Measurements from ENCODE around the gene LIFR. TPM values are rescaled to one million over a fixed set of nuclear protein-coding genes. Genes with fewer than 3 reads are reported as not detected.

The LIFR gene
- total RNA-seq, 1 experiment from 2014 or later = 22.0 TPM

GRCh38 chr5:38582975-38583319 is 26.5 kb upstream of the LIFR start:
- Histone ChIP-seq H3K9me2 (ENCODE audit: insufficient read depth) (no peaks in the 10 kb centered on the region), H3K4me3 (no peak overlapping the region), H3K27ac (no peak overlapping the region), H3F3A (ENCODE audit: insufficient read depth, low read depth) (no peaks in the 10 kb centered on the region), H3K4me2 (no peak overlapping the region), H3K4me1 (replicated peaks; ENCODE audit: insufficient read depth) (no peaks in the 10 kb centered on the region), H2AFZ (no peak overlapping the region), H3K79me2 (ENCODE audit: low read depth) (no peaks in the 10 kb centered on the region), H3K36me3 (ENCODE audit: low read depth) (no peaks in the 10 kb centered on the region), H3K9me3 (ENCODE audit: insufficient read depth, low read depth) (no peaks in the 10 kb centered on the region), H4K20me1 (ENCODE audit: insufficient read depth) (no peaks in the 10 kb centered on the region), H3K27me3 (ENCODE audit: insufficient read depth, low read depth) (no peaks in the 10 kb centered on the region)
- TF ChIP-seq EZH2 (IDR thresholded peaks at IDR 0.05; ENCODE audit: low read depth) = no peak
- no peak for TF ChIP-seq CTCF (conservative IDR thresholded peaks at IDR 0.05)
- BruUV-seq (replicated peaks) = no TSS peak
- intact Hi-C loops (cut with micrococcal nuclease; ENCODE audit: unreplicated experiment) = no loop called here
- ChIA-PET POLR2A (ENCODE audit: unreplicated experiment) (no interaction called here), CTCF (interaction anchor here (1.0 kb wide), 1 partner anchor 14 kb away, joined by 4 read pairs; no protein-coding TSS in a partner anchor)
- DNase-seq = no peak

- no peak overlapping the region for H2AFZ ChIP-seq
- BruUV-seq (replicated peaks) = no TSS peak
- H3K9me3 ChIP-seq (ENCODE audit: insufficient read depth, low read depth) = no peaks in the 10 kb centered on the region
- no peak overlapping the region for H3K4me2 ChIP-seq
- no peaks in the 10 kb centered on the region for H3K36me3 ChIP-seq (ENCODE audit: low read depth)
- H3K4me3 ChIP-seq = no peak overlapping the region
- no peaks in the 10 kb centered on the region for H3K79me2 ChIP-seq (ENCODE audit: low read depth)
- no peaks in the 10 kb centered on the region for H3K4me1 ChIP-seq (replicated peaks; ENCODE audit: insufficient read depth)
- H3K27me3 ChIP-seq (ENCODE audit: insufficient read depth, low read depth) = no peaks in the 10 kb centered on the region
- POLR2A ChIA-PET (ENCODE audit: unreplicated experiment) = no interaction called here
- no peak for DNase-seq
- no peak for TF ChIP-seq CTCF (conservative IDR thresholded peaks at IDR 0.05)
- no peak for TF ChIP-seq EZH2 (IDR thresholded peaks at IDR 0.05; ENCODE audit: low read depth)
- no peaks in the 10 kb centered on the region for H4K20me1 ChIP-seq (ENCODE audit: insufficient read depth)
- intact Hi-C loops (cut with micrococcal nuclease; ENCODE audit: unreplicated experiment) = no loop called here
- no peak overlapping the region for H3K27ac ChIP-seq
- CTCF ChIA-PET = interaction anchor here (1.0 kb wide), 1 partner anchor 14 kb away, joined by 4 read pairs; no protein-coding TSS in a partner anchor
- no peaks in the 10 kb centered on the region for H3K9me2 ChIP-seq (ENCODE audit: insufficient read depth)
- H3F3A ChIP-seq (ENCODE audit: insufficient read depth, low read depth) = no peaks in the 10 kb centered on the region
Observed at GRCh38 chr5:38582293-38582974, 26.0 kb upstream of the LIFR start.

- Histone ChIP-seq H3K36me3 (ENCODE audit: low read depth) (no peaks in the 10 kb centered on the region), H3F3A (ENCODE audit: insufficient read depth, low read depth) (no peaks in the 10 kb centered on the region), H3K9me2 (ENCODE audit: insufficient read depth) (no peaks in the 10 kb centered on the region), H3K4me3 (no peak overlapping the region), H3K27me3 (ENCODE audit: insufficient read depth, low read depth) (no peaks in the 10 kb centered on the region), H3K9me3 (ENCODE audit: insufficient read depth, low read depth) (no peaks in the 10 kb centered on the region), H2AFZ (no peak overlapping the region), H3K79me2 (ENCODE audit: low read depth) (no peaks in the 10 kb centered on the region), H3K27ac (no peak overlapping the region), H3K4me2 (no peak overlapping the region), H3K4me1 (replicated peaks; ENCODE audit: insufficient read depth) (no peaks in the 10 kb centered on the region), H4K20me1 (ENCODE audit: insufficient read depth) (no peaks in the 10 kb centered on the region)
- ChIA-PET POLR2A (ENCODE audit: unreplicated experiment) (no interaction called here), CTCF (no interaction called here)
- TF ChIP-seq CTCF (conservative IDR thresholded peaks at IDR 0.05) (no peak), EZH2 (IDR thresholded peaks at IDR 0.05; ENCODE audit: low read depth) (no peak)
- BruUV-seq (replicated peaks) = no TSS peak
- intact Hi-C loops (cut with micrococcal nuclease; ENCODE audit: unreplicated experiment) = no loop called here
- no peak for DNase-seq
Observed at GRCh38 chr5:38581597-38581996, 25.2 kb upstream of the LIFR start.

Measured in PC-9 (cell line).